KMS-11 (cell line): ENCODE results near the gene IL19.
A peak's percentile ranks its signal among the peaks of the same experiment; 100 is the strongest.

Source experiments
- H2AFZ ChIP-seq: fragments of 200-600 bp; sonication (generic); 2 replicates; pipeline ENCODE4 v1.6.1; 2016; ENCODE audit warnings: antibody characterized with exemption, mixed run types, low read depth
- H3K27ac ChIP-seq: fragments of 200-600 bp; sonication (generic); 2 replicates; pipeline ENCODE4 v1.6.1; 2016; ENCODE audit warnings: mild to moderate bottlenecking, mixed run types
- H3K27me3 ChIP-seq: fragments of 200-600 bp; sonication (generic); 2 replicates; pipeline ENCODE4 v1.6.1; 2017; ENCODE audit warnings: mild to moderate bottlenecking, low read depth, mixed run types, moderate library complexity; ENCODE audit not compliant: insufficient read depth
- H3K36me3 ChIP-seq: fragments of 200-600 bp; sonication (generic); 2 replicates; pipeline ENCODE4 v1.6.1; 2017; ENCODE audit warnings: mild to moderate bottlenecking, mixed run types; ENCODE audit not compliant: insufficient read depth
- H3K4me1 ChIP-seq: fragments of 200-600 bp; sonication (generic); 2 replicates; pipeline ENCODE4 v1.6.1; 2016; ENCODE audit warnings: mild to moderate bottlenecking, low read depth, mixed run types; ENCODE audit not compliant: poor library complexity, severe bottlenecking
- H3K4me2 ChIP-seq: fragments of 200-600 bp; sonication (generic); 2 replicates; pipeline ENCODE4 v1.7.0; 2016; ENCODE audit warnings: mild to moderate bottlenecking, mixed run types
- H3K4me3 ChIP-seq: fragments of 200-600 bp; sonication (generic); IDR thresholded peaks from 2 replicates; pipeline ENCODE4 v1.6.1; 2017; ENCODE audit warnings: low read depth, low read length, mixed read lengths; ENCODE audit not compliant: insufficient read depth
- H3K79me2 ChIP-seq: fragments of 200-600 bp; sonication (generic); 2 replicates; pipeline ENCODE4 v1.6.1; 2016; ENCODE audit warnings: low read depth, mixed run types; ENCODE audit not compliant: insufficient read depth
- H3K9ac ChIP-seq: fragments of 200-600 bp; sonication (generic); 2 replicates; pipeline ENCODE4 v1.6.1; 2016; ENCODE audit warnings: mild to moderate bottlenecking, mixed run types
- H4K20me1 ChIP-seq: fragments of 200-600 bp; sonication (generic); 2 replicates; pipeline ENCODE4 v1.6.1; 2016; ENCODE audit warnings: mild to moderate bottlenecking, mixed run types; ENCODE audit not compliant: insufficient read depth
- TF ChIP-seq, protein P1 (sequence below): fragments of 200-600 bp; sonication (generic); conservative IDR thresholded peaks from 2 replicates; pipeline ENCODE4 v1.6.1; 2017; ENCODE audit warnings: low read depth, mild to moderate bottlenecking, antibody characterized with exemption, low read length, moderate library complexity, mixed read lengths

The IL19 gene

DNA sequence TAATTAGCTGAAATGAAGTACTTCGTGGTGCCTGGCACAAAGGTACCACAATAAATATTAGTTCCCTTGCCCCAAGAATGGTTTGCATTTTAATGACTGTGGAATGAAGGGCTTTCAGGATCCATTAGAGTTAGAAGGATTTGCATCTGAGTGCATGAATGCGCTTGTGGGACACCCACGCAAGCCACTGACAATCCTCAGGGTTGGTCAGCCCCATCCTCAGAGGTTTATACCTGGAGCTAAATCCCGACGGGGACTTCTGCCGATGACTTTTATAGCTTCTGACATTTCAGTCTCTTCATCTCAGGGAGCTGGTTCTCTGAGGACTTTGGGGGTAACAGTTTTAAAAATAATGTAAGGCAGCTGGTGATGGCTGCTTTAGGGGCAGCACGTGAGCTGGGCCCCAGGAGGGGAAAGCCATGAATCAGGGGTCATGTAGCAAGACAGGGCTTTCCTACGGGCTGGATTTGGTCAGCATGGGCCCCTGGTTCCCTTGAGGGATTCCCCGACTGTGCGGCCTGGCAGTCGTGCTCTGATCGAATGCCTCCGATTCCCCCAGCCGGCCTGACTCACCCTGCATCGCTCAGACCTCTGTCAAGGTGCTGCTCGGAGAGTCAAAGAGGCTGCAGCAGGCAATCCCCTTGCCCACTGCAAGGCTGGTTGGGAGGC lies 22.5 kb downstream of the IL19 start:
- Histone ChIP-seq H4K20me1 (no peaks in the 10 kb centered on the region), H3K27me3 (no peaks in the 10 kb centered on the region), H3K4me1 (peaks cover 98% of the 10 kb centered on the region), H3K4me2 (peak overlapping the region; percentile 87; the same call in 1 of the 2 replicates), H3K36me3 (no peaks in the 10 kb centered on the region), H3K4me3 (no peak overlapping the region), H3K79me2 (no peaks in the 10 kb centered on the region), H3K9ac (no peak overlapping the region), H2AFZ (no peak overlapping the region), H3K27ac (no peak overlapping the region; the same call in 1 of the 2 replicates)
- TF ChIP-seq, protein P1, sequence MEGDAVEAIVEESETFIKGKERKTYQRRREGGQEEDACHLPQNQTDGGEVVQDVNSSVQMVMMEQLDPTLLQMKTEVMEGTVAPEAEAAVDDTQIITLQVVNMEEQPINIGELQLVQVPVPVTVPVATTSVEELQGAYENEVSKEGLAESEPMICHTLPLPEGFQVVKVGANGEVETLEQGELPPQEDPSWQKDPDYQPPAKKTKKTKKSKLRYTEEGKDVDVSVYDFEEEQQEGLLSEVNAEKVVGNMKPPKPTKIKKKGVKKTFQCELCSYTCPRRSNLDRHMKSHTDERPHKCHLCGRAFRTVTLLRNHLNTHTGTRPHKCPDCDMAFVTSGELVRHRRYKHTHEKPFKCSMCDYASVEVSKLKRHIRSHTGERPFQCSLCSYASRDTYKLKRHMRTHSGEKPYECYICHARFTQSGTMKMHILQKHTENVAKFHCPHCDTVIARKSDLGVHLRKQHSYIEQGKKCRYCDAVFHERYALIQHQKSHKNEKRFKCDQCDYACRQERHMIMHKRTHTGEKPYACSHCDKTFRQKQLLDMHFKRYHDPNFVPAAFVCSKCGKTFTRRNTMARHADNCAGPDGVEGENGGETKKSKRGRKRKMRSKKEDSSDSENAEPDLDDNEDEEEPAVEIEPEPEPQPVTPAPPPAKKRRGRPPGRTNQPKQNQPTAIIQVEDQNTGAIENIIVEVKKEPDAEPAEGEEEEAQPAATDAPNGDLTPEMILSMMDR, result no peak

DNA sequence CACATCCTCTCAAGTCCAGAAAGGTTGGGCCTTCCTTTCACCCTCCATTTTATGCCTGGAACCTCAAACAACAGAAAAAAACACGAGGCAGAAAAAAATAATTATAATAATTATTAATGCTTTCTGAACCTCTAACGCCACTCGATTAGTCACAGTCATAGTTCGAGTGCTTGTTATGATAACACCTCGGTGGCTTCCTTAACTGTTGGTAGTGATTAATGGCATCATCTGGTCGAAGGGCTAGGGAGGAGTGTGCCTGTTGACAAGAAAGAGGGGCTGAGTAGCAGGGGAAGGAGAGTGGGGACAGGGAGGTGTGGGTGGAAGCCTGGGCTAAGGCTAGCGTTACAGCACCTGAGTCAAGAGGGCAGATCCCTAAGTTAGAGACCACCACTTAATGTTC lies 23.0 kb downstream of the IL19 start:
- no peaks in the 10 kb centered on the region for H4K20me1 ChIP-seq
- no peak overlapping the region for H3K27ac ChIP-seq
- H3K79me2 ChIP-seq, result no peaks in the 10 kb centered on the region
- TF ChIP-seq, protein P1, result no peak
- no peak overlapping the region for H3K9ac ChIP-seq
- H3K4me3 ChIP-seq, result no peak overlapping the region
- peaks cover 98% of the 10 kb centered on the region for H3K4me1 ChIP-seq
- H3K36me3 ChIP-seq, result no peaks in the 10 kb centered on the region
- no peak overlapping the region for H2AFZ ChIP-seq
- no peak overlapping the region; the same call in 1 of the 2 replicates for H3K4me2 ChIP-seq
- no peaks in the 10 kb centered on the region for H3K27me3 ChIP-seq

DNA sequence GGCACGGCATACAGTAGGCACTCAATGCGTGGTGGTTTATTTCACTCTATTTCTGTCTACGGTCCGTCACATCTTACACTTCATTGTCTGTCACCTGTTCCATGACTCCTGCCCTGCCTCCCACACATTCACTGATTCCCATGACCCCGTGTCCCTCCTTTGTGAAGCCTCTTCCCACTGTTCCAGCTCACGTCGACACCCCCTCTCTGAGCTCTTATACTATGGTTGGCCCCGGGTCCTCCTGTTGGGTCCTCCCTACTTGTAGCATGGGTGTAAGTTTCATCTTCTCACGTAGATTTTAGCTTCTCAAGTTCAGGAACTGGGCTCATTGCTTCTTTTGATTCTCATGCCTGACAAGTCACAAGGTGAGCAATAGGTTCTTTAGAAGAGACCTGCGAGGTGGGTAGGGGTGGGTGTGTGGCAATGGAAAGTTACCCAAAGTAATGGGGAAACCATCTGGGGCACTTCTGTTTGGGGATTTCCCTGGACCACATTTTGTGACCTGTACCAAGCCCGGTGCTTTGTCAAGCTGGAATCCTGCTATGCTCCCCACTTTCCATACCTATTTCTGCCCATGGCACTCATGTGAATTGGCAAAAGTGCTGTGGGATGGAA lies 23.8 kb downstream of the IL19 start:
- Histone ChIP-seq H2AFZ (peak overlapping the region; percentile 12; the same call in 1 of the 2 replicates), H3K9ac (no peak overlapping the region), H3K27ac (peak overlapping the region; percentile 25; the same call in 1 of the 2 replicates), H3K4me1 (peaks cover 98% of the 10 kb centered on the region), H3K4me3 (no peak overlapping the region), H3K27me3 (no peaks in the 10 kb centered on the region), H4K20me1 (no peaks in the 10 kb centered on the region), H3K79me2 (no peaks in the 10 kb centered on the region), H3K4me2 (peak overlapping the region; percentile 41), H3K36me3 (no peaks in the 10 kb centered on the region)
- TF ChIP-seq, protein P1, result no peak

DNA sequence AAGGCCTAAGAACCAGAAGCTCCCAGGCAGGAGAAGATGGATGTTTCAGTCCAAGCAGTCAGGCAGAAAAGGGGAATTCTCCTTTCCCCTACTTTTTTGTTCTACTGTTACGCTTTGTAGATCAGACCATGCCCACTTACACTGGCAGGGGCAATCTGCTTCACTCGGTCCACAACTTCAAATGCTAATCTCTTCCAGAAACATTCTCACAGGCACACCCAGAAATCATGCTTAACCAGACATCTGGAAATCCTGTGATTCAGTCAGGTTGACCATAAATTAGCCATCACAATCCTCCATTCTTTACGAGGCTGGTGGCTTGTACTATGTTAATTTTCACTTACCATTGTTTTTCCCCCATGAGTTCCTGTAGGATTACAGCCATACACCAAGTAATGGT lies 25.5 kb downstream of the IL19 start:
- Histone ChIP-seq H3K4me1 (peaks cover 98% of the 10 kb centered on the region), H3K27me3 (no peaks in the 10 kb centered on the region), H3K36me3 (no peaks in the 10 kb centered on the region), H3K79me2 (no peaks in the 10 kb centered on the region), H3K9ac (no peak overlapping the region), H2AFZ (no peak overlapping the region), H4K20me1 (no peaks in the 10 kb centered on the region), H3K4me2 (no peak overlapping the region), H3K4me3 (no peak overlapping the region), H3K27ac (no peak overlapping the region)
- TF ChIP-seq, protein P1, result no peak
